HS-5 (cell line): Measurements from ENCODE around the gene AP2S1.
"Not testable (repeated sequence)": the region's sequence is repeated elsewhere in the genome, so short reads cannot be mapped to it uniquely, and the experiment has no call there.

ENCODE experiments used
- DNase-seq: peaks from one replicate; pipeline ENCODE4 v3.0.0-alpha.2; 2012; ENCODE audit warnings: low read depth

The AP2S1 gene

GRCh38 chr19:46841458-46842083 lies 9.1 kb downstream of the AP2S1 start:
- no peak for DNase-seq

- DNase-seq, result no peak
Measured at GRCh38 chr19:46840498-46840942, 10.1 kb downstream of the AP2S1 start.

- DNase-seq, result no peak
Measured at GRCh38 chr19:46839752-46840497, 10.7 kb downstream of the AP2S1 start.

GRCh38 chr19:46838160-46838559 lies 12.5 kb downstream of the AP2S1 start:
- no peak for DNase-seq

- no peak for DNase-seq
Measured at GRCh38 chr19:46834984-46835383, 15.7 kb downstream of the AP2S1 start.

GRCh38 chr19:46834121-46834520 lies 16.5 kb downstream of the AP2S1 start:
- DNase-seq, result no peak

GRCh38 chr19:46830864-46831263 lies 19.8 kb downstream of the AP2S1 start:
- no peak for DNase-seq

GRCh38 chr19:46828484-46828883 lies 22.2 kb downstream of the AP2S1 start:
- DNase-seq, result no peak

- DNase-seq, result no peak
Measured at GRCh38 chr19:46825731-46826055, 25.0 kb downstream of the AP2S1 start.

- DNase-seq, result no peak
Measured at GRCh38 chr19:46824890-46825730, 25.5 kb downstream of the AP2S1 start.

- no peak for DNase-seq
Measured at GRCh38 chr19:46823049-46823448, 27.6 kb downstream of the AP2S1 start.

GRCh38 chr19:46822410-46822787 lies 28.2 kb downstream of the AP2S1 start:
- DNase-seq, result not testable (repeated sequence)

- no peak for DNase-seq
Measured at GRCh38 chr19:46821512-46822409, 28.9 kb downstream of the AP2S1 start.

- no peak for DNase-seq
Measured at GRCh38 chr19:46818812-46819211, 31.8 kb downstream of the AP2S1 start.

- DNase-seq, result no peak
Measured at GRCh38 chr19:46815833-46816627, 34.6 kb downstream of the AP2S1 start.

- no peak for DNase-seq
Measured at GRCh38 chr19:46813839-46814358, 36.7 kb downstream of the AP2S1 start.

- no peak for DNase-seq
Measured at GRCh38 chr19:46812977-46813838, 37.4 kb downstream of the AP2S1 start.

- DNase-seq, result no peak
Measured at GRCh38 chr19:46809534-46810272, 40.9 kb downstream of the AP2S1 start.

GRCh38 chr19:46806656-46807055 lies 44.0 kb downstream of the AP2S1 start:
- no peak for DNase-seq
